LoVo (cell line): ENCODE data around the gene TCAF2.
"Not testable (repeated sequence)": the region's sequence is repeated elsewhere in the genome, so short reads cannot be mapped to it uniquely, and the experiment has no call there.

ENCODE experiments used
- DNase-seq: peaks from one replicate; pipeline ENCODE4 v3.0.0-alpha.2; 2016; ENCODE audit warnings: low spot score

The TCAF2 gene

GRCh38 chr7:143620646-143621045 lies at the start of gene TCAF2:
TSS of gene TCAF2 (plus strand) at chr7:143620974.
- not testable (repeated sequence) for DNase-seq

- not testable (repeated sequence) for DNase-seq
Observed at GRCh38 chr7:143571501-143571900, 49.3 kb upstream of the TCAF2 start, which contains the start of gene CTAGE15. TSS of gene CTAGE15 (plus strand) at chr7:143571801. CDS start at chr7:143571818, 17 bp downstream.

GRCh38 chr7:143588183-143588582 lies 32.6 kb upstream of the TCAF2 start:
- not testable (repeated sequence) for DNase-seq

- DNase-seq, result not testable (repeated sequence)
Observed at GRCh38 chr7:143589897-143590296, 30.9 kb upstream of the TCAF2 start.

- DNase-seq, result not testable (repeated sequence)
Observed at GRCh38 chr7:143598086-143598485, 22.7 kb upstream of the TCAF2 start.

- not testable (repeated sequence) for DNase-seq
Observed at GRCh38 chr7:143603549-143603948, 17.2 kb upstream of the TCAF2 start.

GRCh38 chr7:143606088-143606487 lies 14.7 kb upstream of the TCAF2 start:
- DNase-seq, result not testable (repeated sequence)

GRCh38 chr7:143615545-143615944 lies 5.2 kb upstream of the TCAF2 start:
- peak; percentile 33 for DNase-seq

GRCh38 chr7:143617204-143617603 lies 3.6 kb upstream of the TCAF2 start:
- not testable (repeated sequence) for DNase-seq

GRCh38 chr7:143620058-143620457 lies 716 bp upstream of the TCAF2 start:
- DNase-seq, result not testable (repeated sequence)

- not testable (repeated sequence) for DNase-seq
Observed at GRCh38 chr7:143621175-143621574, 401 bp downstream of the TCAF2 start.

- not testable (repeated sequence) for DNase-seq
Observed at GRCh38 chr7:143622130-143622529, 1.4 kb downstream of the TCAF2 start.

GRCh38 chr7:143630653-143631052 lies 9.9 kb downstream of the TCAF2 start:
- not testable (repeated sequence) for DNase-seq

- not testable (repeated sequence) for DNase-seq
Observed at GRCh38 chr7:143632506-143632905, 11.7 kb downstream of the TCAF2 start.

- not testable (repeated sequence) for DNase-seq
Observed at GRCh38 chr7:143633013-143633618, 12.3 kb downstream of the TCAF2 start.

- not testable (repeated sequence) for DNase-seq
Observed at GRCh38 chr7:143635364-143636240, 14.8 kb downstream of the TCAF2 start.

- DNase-seq, result not testable (repeated sequence)
Observed at GRCh38 chr7:143639372-143639771, 18.6 kb downstream of the TCAF2 start.

- DNase-seq, result not testable (repeated sequence)
Observed at GRCh38 chr7:143640528-143641189, 19.9 kb downstream of the TCAF2 start.

GRCh38 chr7:143646598-143646997 lies 25.8 kb downstream of the TCAF2 start:
- DNase-seq, result not testable (repeated sequence)

- DNase-seq, result not testable (repeated sequence)
Observed at GRCh38 chr7:143649902-143650301, 29.1 kb downstream of the TCAF2 start.

GRCh38 chr7:143650447-143650846 lies 29.7 kb downstream of the TCAF2 start:
- DNase-seq, result not testable (repeated sequence)
